Left ventricle myocardium inferior (tissue), 1 donor: ENCODE measurements around the gene CLTCL1. TPM values are rescaled to one million over a fixed set of nuclear protein-coding genes. Genes with fewer than 3 reads are reported as not detected.

ENCODE experiments used
- DNase-seq: peaks from one replicate; pipeline ENCODE4 v3.0.0-alpha.2; 2020
- H3K27ac ChIP-seq: fragments of 200-600 bp; replicated peaks from 2 replicates; pipeline ENCODE4 v1.8.0; 2021
- H3K27me3 ChIP-seq: fragments of 200-600 bp; 2 replicates; pipeline ENCODE4 v1.8.0; 2021; ENCODE audit warnings: low read depth
- H3K36me3 ChIP-seq: fragments of 200-600 bp; 2 replicates; pipeline ENCODE4 v1.8.0; 2021
- H3K4me1 ChIP-seq: fragments of 200-600 bp; 2 replicates; pipeline ENCODE4 v1.8.0; 2021
- H3K4me3 ChIP-seq: fragments of 200-600 bp; 2 replicates; pipeline ENCODE4 v1.8.0; 2021; ENCODE audit warnings: mild to moderate bottlenecking, moderate library complexity
- H3K9me3 ChIP-seq: fragments of 200-600 bp; replicated peaks from 2 replicates; pipeline ENCODE4 v1.8.0; 2021
- intact Hi-C: fragments of 100-400 bp; cut with micrococcal nuclease; formaldehyde crosslinking; loops from one replicate; pipeline ENCODE4 v1.11.0; 2022
- total RNA-seq: library from RNA; stranded (reverse); fragmentation: NEBNext Ultra II Directional; extraction: Animal tissue kit (Norgen Biotek cat#: 25700); gene quantifications from one replicate; pipeline ENCODE4 v1.2.1, GENCODE V29; 2021
- TF ChIP-seq, protein P1 (sequence below): fragments of 200-600 bp; IDR thresholded peaks from 2 replicates; pipeline ENCODE4 v1.8.0; 2021; ENCODE audit warnings: antibody characterized with exemption, mild to moderate bottlenecking, borderline replicate concordance
- donor health status: DM: no; HTN: yes; CAD: no; lungs with severe emphysema.

Gene CLTCL1
- total RNA-seq, 1 donor from 2014 or later, result 9.4 TPM

DNA sequence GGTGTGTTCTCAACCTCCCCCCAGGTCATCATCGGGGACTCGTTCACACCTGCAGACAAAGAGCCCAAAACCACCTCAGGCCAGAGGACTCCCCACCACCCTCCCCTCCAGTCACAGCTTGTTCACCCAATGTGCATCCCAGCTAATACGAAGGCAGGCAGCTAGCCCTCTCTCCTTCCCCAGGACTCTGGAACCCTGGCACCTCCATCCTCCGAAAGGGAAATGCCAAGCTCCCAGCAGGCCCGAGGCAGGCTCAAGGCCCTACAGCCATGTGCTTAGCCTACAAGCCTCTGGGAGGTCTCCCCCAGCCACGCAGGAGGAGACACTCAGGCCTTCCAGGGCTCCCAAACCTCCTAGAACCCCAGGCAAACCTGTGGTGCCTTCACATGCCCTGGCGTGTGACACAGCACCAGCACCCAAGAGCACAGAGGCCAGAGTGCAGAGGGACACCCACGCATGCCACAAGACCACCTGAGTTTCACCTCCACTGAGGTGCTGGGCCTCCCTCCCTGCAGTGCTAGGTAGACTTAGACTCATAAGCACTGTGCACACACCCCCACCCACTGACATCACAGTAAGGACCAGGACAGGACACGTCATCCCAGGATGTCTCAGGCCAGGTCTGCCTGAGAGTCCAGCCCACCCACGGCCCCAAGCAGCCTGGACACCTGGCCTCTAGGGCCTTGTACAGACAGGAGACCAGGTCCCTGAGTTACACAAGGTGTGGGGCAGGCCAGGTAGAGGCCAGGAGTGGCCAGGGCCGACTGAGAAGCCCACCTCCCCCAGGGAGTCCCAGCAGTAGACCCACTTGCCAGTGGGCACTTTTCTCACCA is 153.9 kb downstream of the CLTCL1 start:
- intact Hi-C loops, result no loop called here
- no peak for DNase-seq
- H3K4me3 ChIP-seq, result no peak overlapping the region

DNA sequence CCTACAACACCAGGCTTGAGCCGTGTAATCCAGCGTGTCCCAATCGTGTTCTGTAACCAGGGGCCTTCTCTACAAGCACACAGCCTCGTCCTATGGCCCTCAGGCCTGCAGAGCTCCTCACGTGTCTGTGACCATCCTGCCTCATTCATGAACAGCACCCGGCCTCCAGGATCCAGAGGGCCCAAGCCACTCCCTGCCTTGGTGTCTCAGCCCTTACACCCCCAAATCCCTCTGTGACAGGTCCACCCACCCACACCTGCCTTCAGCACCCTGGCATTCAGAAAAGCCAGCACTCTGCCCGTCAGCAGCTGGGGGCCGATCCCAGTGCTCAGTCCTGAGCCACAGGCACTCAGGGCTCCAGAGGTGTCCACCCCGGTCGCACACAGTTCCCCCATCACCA is 154.6 kb downstream of the CLTCL1 start:
- TF ChIP-seq, protein P1, sequence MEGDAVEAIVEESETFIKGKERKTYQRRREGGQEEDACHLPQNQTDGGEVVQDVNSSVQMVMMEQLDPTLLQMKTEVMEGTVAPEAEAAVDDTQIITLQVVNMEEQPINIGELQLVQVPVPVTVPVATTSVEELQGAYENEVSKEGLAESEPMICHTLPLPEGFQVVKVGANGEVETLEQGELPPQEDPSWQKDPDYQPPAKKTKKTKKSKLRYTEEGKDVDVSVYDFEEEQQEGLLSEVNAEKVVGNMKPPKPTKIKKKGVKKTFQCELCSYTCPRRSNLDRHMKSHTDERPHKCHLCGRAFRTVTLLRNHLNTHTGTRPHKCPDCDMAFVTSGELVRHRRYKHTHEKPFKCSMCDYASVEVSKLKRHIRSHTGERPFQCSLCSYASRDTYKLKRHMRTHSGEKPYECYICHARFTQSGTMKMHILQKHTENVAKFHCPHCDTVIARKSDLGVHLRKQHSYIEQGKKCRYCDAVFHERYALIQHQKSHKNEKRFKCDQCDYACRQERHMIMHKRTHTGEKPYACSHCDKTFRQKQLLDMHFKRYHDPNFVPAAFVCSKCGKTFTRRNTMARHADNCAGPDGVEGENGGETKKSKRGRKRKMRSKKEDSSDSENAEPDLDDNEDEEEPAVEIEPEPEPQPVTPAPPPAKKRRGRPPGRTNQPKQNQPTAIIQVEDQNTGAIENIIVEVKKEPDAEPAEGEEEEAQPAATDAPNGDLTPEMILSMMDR, result no peak
- intact Hi-C loops, result no loop called here

More for the DNA sequence above, 153.9 kb downstream of the CLTCL1 start:
- TF ChIP-seq, protein P1, result no peak
- Histone ChIP-seq H3K36me3 (peaks cover 95% of the 10 kb centered on the region), H3K27me3 (no peaks in the 10 kb centered on the region), H3K27ac (no peak overlapping the region), H3K9me3 (no peaks in the 10 kb centered on the region), H3K4me1 (peaks cover 5% of the 10 kb centered on the region)

DNA sequence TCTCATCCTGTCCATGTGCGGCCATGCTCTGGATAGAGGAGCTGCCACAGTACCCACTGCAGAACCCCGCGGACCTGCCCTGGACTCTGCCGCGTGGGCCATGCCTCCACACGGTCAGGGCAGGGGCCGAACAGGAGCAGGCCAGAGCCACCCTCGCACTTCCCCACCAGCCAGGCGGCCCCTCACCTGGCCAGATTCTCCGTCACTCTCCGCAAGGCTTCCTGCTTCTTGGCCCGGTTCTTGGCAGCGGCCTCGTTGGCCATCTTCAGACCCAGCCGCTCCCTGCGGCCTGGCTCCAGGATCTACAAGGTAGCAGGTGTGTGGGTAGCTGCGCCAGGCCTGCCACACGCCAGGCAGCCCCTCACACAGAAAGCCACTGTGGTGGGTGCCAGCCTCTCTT is 156.6 kb downstream of the CLTCL1 start:
- H3K27me3 ChIP-seq, result no peaks in the 10 kb centered on the region
- TF ChIP-seq, protein P1, result no peak
- no peak overlapping the region for H3K4me3 ChIP-seq
- intact Hi-C loops, result no loop called here
- peaks cover 74% of the 10 kb centered on the region for H3K36me3 ChIP-seq
- H3K27ac ChIP-seq, result no peak overlapping the region
- no peak for DNase-seq
- no peaks in the 10 kb centered on the region for H3K9me3 ChIP-seq
- H3K4me1 ChIP-seq, result no peaks in the 10 kb centered on the region

More for the DNA sequence above, 154.6 kb downstream of the CLTCL1 start:
- H3K36me3 ChIP-seq, result peaks cover 90% of the 10 kb centered on the region
- H3K4me1 ChIP-seq, result no peaks in the 10 kb centered on the region
- H3K4me3 ChIP-seq, result no peak overlapping the region
- no peaks in the 10 kb centered on the region for H3K27me3 ChIP-seq
- DNase-seq, result no peak
- H3K27ac ChIP-seq, result no peak overlapping the region
- no peaks in the 10 kb centered on the region for H3K9me3 ChIP-seq

DNA sequence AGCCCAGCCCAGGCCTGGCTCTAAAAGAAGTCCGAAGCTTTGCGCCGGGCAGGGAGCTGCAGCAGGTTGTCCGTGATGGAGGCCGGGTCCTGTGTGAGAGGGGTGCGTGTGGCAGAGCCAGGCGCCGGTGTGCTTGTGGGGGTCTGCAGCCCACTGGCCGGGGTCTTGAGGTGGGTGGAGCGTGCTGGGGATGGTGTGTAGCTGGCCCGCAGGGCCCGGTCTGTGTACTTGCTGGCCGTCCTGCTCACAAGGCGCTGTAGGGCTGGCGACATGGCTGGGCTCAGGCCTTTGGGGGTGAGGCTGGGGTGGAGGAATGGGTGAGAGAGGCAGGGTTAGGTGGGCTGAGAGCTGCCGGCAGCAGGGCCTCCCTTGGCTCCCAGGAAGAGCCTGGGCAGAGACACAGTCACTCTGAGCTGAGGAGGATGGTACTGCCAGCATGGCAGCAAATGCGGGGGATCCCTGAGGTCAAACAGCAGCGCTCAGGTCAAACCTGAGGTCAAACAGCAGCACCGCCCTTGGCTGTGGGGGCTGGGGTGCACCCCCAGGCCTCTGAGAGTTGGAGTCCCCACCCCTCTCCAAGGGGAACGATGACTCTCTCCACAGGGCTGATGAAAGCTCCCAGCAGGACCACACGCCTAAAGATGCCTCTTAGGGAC is 157.2 kb downstream of the CLTCL1 start:
- TF ChIP-seq, protein P1, result no peak
- no peaks in the 10 kb centered on the region for H3K27me3 ChIP-seq
- no peaks in the 10 kb centered on the region for H3K9me3 ChIP-seq
- no peak for DNase-seq
- H3K4me3 ChIP-seq, result no peak overlapping the region
- intact Hi-C loops, result no loop called here
- peaks cover 68% of the 10 kb centered on the region for H3K36me3 ChIP-seq
- H3K27ac ChIP-seq, result no peak overlapping the region
- no peaks in the 10 kb centered on the region for H3K4me1 ChIP-seq

DNA sequence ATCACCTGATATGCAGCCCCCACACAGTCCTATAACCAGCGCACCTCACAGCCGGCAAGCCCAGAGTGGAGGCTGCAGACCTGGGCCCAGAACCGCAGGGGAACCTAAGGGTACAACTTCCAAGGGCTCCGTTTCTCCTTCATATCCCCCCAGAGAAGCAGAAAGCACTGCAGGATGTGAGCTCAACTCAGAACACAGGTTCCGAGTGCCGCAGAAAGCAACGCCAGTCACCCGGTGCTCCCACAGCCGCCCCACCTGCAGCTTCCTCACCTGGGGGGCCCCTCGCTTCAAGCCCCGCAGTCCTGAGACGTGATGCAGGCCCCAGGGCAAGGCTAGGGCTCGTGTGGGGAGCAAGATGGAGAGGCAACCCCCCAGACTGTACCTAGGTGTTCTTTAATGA is 158.0 kb downstream of the CLTCL1 start:
- Histone ChIP-seq H3K9me3 (no peaks in the 10 kb centered on the region), H3K36me3 (peaks cover 61% of the 10 kb centered on the region), H3K27ac (no peak overlapping the region), H3K27me3 (no peaks in the 10 kb centered on the region), H3K4me3 (no peak overlapping the region), H3K4me1 (no peaks in the 10 kb centered on the region)
- TF ChIP-seq, protein P1, result no peak
- intact Hi-C loops, result no loop called here
- no peak for DNase-seq
